HepG2 (cell line): Measurements from ENCODE around the gene COX4I2. TPM values are rescaled to one million over a fixed set of nuclear protein-coding genes. Genes with fewer than 3 reads are reported as not detected.

Experiments
- CCDC6 ChIP-seq: sonication (generic); formaldehyde crosslinking; IDR thresholded peaks from 2 replicates; pipeline ENCODE4 v1.8.1; 2022; ENCODE audit warnings: mild to moderate bottlenecking, missing genetic modification reagents, moderate library complexity
- MEIS1 ChIP-seq: sonication (generic); formaldehyde crosslinking; IDR thresholded peaks from 2 replicates; pipeline ENCODE4 v1.9.0; 2021; ENCODE audit warnings: mild to moderate bottlenecking, missing genetic modification reagents, moderate library complexity, borderline replicate concordance
- NFKBIZ ChIP-seq: IDR thresholded peaks from 2 replicates; pipeline ENCODE4 v1.6.1; 2018; ENCODE audit warnings: missing genetic modification reagents, missing compliant biosample characterization
- NR2C2 ChIP-seq: sonication (generic); formaldehyde crosslinking; IDR thresholded peaks from 2 replicates; pipeline ENCODE4 v1.4.0; 2020; ENCODE audit warnings: missing genetic modification reagents, mild to moderate bottlenecking, moderate library complexity, borderline replicate concordance
- SMC3 ChIP-seq: IDR thresholded peaks from 2 replicates; pipeline ENCODE4 v1.6.1; 2011; ENCODE audit warnings: low read length, improper control_type of control experiment
- ZNF232 ChIP-seq: sonication (generic); formaldehyde crosslinking; IDR thresholded peaks from 2 replicates; pipeline ENCODE4 v1.4.0; 2020; ENCODE audit warnings: missing genetic modification reagents, borderline replicate concordance
- ZNF430 ChIP-seq: sonication (generic); formaldehyde crosslinking; IDR thresholded peaks from 2 replicates; pipeline ENCODE4 v1.9.0; 2021; ENCODE audit warnings: mild to moderate bottlenecking, missing genetic modification reagents
- ZNF530 ChIP-seq: sonication (generic); formaldehyde crosslinking; IDR thresholded peaks from 2 replicates; pipeline ENCODE4 v1.5.0; 2020; ENCODE audit warnings: low read depth, mild to moderate bottlenecking, missing genetic modification reagents
- ZNF556 ChIP-seq: sonication (generic); formaldehyde crosslinking; IDR thresholded peaks from 2 replicates; pipeline ENCODE4 v1.4.0; 2020; ENCODE audit warnings: mild to moderate bottlenecking, missing genetic modification reagents, borderline replicate concordance
- ZNF687 ChIP-seq: sonication (generic); formaldehyde crosslinking; IDR thresholded peaks from 2 replicates; pipeline ENCODE4 v1.5.1; 2020; ENCODE audit warnings: mild to moderate bottlenecking, missing genetic modification reagents, moderate library complexity
- polyA plus RNA-seq, 8 experiments: library from polyadenylated mRNA; depleted of rRNA in 3 of 8; stranded (reverse) in 7 of 8; unstranded in 1 of 8; fragments of >200 nt; fragmentation: Illumina TruSeq in 4 of 8; extraction: Trizol in 4 of 8; gene quantifications; 2 replicates each; pipeline versions ENCODE4 v1.2.1 to v1.2.3, GENCODE V29; 2011 to 2016; ENCODE audit warnings: low read depth in 4 of 8, missing spikeins in 1 of 8, mixed read lengths in 1 of 8; ENCODE audit not compliant: insufficient read depth in 1 of 8
- total RNA-seq, 5 experiments: library from RNA; depleted of rRNA; stranded (reverse); fragments of >200 nt; fragmentation: Illumina TruSeq; extraction: Trizol; gene quantifications; 2 replicates each; pipeline ENCODE4 v1.2.3, GENCODE V29; 2016; ENCODE audit warnings: low read depth in 1 of 5
- TF ChIP-seq, protein P1 (sequence below): sonication (generic); formaldehyde crosslinking; IDR thresholded peaks from 2 replicates; pipeline ENCODE4 v1.4.0; 2020; ENCODE audit warnings: missing genetic modification reagents, mild to moderate bottlenecking, borderline replicate concordance
- TF ChIP-seq, protein P2 (sequence below): sonication (generic); formaldehyde crosslinking; IDR thresholded peaks from 2 replicates; pipeline ENCODE4 v1.8.0; 2022; ENCODE audit warnings: low read depth, missing genetic modification reagents
- TF ChIP-seq, protein P3 (sequence below): sonication (generic); formaldehyde crosslinking; IDR thresholded peaks from 2 replicates; pipeline ENCODE4 v1.4.0; 2020; ENCODE audit warnings: mild to moderate bottlenecking, missing genetic modification reagents

Gene COX4I2
- total and polyA plus RNA-seq, 2 of the 13 experiments (the other 11 are each of a cell fraction or from before 2014, with no cell fraction given): 1.1 TPM; not detected in 1

DNA sequence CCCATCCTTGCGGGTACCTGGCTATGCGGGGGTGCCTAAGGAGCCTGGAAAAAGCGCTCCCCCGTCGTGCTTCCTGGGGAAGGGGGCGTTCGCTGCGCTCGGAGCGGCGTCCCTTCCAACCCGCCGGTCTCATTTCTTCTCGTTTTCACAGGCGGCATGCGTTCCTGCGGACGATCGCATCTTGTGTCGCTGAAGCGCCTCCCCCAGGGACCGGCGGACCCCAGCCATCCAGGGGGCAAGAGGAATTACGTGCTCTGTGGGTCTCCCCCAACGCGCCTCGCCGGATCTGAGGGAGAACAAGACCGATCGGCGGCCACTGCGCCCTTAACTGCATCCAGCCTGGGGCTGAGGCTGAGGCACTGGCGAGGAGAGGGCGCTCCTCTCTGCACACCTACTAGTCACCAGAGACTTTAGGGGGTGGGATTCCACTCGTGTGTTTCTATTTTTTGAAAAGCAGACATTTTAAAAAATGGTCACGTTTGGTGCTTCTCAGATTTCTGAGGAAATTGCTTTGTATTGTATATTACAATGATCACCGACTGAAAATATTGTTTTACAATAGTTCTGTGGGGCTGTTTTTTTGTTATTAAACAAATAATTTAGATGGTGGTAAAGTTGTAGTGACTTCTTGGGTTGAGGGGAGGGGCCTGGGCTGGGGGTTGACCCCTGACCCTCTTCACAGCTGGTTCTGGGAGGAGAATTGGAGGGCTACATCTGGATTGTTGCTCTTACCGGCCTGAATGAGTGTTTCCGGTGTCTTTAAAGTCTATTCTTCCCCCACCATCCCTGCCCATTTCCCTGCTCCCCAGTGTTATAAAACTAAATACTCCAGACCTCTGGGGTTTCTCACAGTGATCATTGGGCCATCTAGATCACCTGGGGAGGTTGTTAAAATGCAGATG lies 31.6 kb upstream of the COX4I2 start (continued):
- TF ChIP-seq MEIS1 (CRISPR knock-in tag) (no peak; the same call in 1 of the 2 replicates), ZNF430 (CRISPR knock-in tag) (peak; percentile 71; the same call in 1 of the 2 replicates), CCDC6 (CRISPR knock-in tag) (no peak), ZNF556 (CRISPR knock-in tag) (no peak), ZNF232 (no peak; the same call in 1 of the 2 replicates), NFKBIZ (CRISPR knock-in tag) (no peak), NR2C2 (CRISPR knock-in tag) (peak; percentile 81), SMC3 (no peak), ZNF687 (peak; percentile 17; the same call in 1 of the 2 replicates), ZNF530 (CRISPR knock-in tag) (no peak)
- TF ChIP-seq, protein P1, sequence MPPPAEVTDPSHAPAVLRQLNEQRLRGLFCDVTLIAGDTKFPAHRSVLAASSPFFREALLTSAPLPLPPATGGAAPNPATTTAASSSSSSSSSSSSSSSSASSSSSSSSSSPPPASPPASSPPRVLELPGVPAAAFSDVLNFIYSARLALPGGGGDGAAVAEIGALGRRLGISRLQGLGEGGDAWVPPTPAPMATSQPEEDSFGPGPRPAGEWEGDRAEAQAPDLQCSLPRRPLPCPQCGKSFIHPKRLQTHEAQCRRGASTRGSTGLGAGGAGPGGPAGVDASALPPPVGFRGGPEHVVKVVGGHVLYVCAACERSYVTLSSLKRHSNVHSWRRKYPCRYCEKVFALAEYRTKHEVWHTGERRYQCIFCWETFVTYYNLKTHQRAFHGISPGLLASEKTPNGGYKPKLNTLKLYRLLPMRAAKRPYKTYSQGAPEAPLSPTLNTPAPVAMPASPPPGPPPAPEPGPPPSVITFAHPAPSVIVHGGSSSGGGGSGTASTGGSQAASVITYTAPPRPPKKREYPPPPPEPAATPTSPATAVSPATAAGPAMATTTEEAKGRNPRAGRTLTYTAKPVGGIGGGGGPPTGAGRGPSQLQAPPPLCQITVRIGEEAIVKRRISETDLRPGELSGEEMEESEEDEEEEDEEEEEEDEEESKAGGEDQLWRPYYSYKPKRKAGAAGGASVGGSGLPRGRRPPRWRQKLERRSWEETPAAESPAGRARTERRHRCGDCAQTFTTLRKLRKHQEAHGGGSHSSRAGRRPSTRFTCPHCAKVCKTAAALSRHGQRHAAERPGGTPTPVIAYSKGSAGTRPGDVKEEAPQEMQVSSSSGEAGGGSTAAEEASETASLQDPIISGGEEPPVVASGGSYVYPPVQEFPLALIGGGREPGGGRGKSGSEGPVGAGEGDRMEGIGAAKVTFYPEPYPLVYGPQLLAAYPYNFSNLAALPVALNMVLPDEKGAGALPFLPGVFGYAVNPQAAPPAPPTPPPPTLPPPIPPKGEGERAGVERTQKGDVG (CRISPR knock-in tag): no peak
- TF ChIP-seq, protein P2, sequence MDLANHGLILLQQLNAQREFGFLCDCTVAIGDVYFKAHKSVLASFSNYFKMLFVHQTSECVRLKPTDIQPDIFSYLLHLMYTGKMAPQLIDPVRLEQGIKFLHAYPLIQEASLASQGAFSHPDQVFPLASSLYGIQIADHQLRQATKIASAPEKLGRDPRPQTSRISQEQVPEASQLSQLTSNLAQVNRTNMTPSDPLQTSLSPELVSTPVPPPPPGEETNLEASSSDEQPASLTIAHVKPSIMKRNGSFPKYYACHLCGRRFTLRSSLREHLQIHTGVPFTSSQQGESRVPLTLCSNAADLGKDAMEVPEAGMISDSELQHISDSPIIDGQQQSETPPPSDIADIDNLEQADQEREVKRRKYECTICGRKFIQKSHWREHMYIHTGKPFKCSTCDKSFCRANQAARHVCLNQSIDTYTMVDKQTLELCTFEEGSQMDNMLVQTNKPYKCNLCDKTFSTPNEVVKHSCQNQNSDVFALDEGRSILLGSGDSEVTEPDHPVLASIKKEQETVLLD (CRISPR knock-in tag): peak; percentile 16; the same call in 1 of the 2 replicates
- TF ChIP-seq, protein P3, sequence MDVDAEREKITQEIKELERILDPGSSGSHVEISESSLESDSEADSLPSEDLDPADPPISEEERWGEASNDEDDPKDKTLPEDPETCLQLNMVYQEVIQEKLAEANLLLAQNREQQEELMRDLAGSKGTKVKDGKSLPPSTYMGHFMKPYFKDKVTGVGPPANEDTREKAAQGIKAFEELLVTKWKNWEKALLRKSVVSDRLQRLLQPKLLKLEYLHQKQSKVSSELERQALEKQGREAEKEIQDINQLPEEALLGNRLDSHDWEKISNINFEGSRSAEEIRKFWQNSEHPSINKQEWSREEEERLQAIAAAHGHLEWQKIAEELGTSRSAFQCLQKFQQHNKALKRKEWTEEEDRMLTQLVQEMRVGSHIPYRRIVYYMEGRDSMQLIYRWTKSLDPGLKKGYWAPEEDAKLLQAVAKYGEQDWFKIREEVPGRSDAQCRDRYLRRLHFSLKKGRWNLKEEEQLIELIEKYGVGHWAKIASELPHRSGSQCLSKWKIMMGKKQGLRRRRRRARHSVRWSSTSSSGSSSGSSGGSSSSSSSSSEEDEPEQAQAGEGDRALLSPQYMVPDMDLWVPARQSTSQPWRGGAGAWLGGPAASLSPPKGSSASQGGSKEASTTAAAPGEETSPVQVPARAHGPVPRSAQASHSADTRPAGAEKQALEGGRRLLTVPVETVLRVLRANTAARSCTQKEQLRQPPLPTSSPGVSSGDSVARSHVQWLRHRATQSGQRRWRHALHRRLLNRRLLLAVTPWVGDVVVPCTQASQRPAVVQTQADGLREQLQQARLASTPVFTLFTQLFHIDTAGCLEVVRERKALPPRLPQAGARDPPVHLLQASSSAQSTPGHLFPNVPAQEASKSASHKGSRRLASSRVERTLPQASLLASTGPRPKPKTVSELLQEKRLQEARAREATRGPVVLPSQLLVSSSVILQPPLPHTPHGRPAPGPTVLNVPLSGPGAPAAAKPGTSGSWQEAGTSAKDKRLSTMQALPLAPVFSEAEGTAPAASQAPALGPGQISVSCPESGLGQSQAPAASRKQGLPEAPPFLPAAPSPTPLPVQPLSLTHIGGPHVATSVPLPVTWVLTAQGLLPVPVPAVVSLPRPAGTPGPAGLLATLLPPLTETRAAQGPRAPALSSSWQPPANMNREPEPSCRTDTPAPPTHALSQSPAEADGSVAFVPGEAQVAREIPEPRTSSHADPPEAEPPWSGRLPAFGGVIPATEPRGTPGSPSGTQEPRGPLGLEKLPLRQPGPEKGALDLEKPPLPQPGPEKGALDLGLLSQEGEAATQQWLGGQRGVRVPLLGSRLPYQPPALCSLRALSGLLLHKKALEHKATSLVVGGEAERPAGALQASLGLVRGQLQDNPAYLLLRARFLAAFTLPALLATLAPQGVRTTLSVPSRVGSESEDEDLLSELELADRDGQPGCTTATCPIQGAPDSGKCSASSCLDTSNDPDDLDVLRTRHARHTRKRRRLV (CRISPR knock-in tag): peak; percentile 62; the same call in 1 of the 2 replicates
